AG09319 (cell line): ENCODE data around the gene MYL6B.

Experiments
- DNase-seq: peaks from one replicate; pipeline ENCODE4 v3.0.0-alpha.2; 2010; ENCODE audit warnings: low read depth; ENCODE audit errors: extremely low read depth
- TF ChIP-seq, protein P1 (sequence below): IDR thresholded peaks from 2 replicates; pipeline ENCODE4 v1.5.1; 2011; ENCODE audit warnings: low read depth, mild to moderate bottlenecking, inconsistent platforms, low read length, moderate library complexity

Gene MYL6B

DNA sequence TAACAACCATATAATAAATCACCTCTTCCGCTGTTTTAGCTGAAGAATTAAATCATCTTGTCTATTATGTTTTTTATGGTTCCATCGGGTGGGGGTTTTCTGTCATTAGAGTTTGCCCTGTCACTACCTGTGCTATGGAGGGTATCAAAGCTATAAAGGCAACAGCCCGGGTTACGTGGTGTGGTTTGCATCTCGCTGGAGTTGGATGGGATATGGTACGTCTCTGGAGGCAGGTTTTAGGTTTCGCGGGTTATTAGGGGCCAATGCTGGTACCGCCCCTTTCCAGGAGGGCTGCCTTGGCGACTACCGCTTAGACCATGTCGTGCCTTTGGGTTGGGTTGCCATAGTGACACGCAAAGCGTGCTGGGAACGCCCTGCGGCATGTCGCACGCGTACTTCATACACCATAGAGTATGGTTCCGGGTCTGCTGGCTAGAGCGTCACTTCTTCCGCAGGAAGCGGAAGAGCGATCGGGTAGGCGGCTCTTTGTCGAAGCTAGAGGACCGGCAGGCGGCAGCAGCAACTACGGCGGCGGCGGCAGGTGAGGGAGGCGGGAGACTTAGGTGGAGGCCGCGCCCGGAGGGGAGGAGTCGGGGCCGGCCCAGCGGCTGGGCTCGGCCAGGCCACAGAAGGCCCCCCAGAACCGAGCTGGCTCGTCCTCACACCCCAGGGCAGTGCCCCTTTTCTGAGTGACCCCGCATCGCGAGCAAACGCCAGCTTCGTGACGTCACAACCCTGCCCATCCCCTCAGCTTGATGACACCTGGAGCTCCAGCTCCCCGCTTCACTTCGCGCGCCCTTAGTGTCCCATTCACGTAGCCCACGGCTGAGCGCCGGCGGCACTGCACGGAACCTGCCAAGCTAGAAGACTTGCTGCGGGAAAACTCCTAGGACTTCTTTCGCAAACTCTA lies 34.4 kb upstream of the MYL6B start, which contains the start of gene ZC3H10:
ZC3H10 (plus strand) TSS at position 489 of the 910 bp plus-strand sequence. CDS start 2,297 bp downstream, outside the sequence.
- TF ChIP-seq, protein P1, sequence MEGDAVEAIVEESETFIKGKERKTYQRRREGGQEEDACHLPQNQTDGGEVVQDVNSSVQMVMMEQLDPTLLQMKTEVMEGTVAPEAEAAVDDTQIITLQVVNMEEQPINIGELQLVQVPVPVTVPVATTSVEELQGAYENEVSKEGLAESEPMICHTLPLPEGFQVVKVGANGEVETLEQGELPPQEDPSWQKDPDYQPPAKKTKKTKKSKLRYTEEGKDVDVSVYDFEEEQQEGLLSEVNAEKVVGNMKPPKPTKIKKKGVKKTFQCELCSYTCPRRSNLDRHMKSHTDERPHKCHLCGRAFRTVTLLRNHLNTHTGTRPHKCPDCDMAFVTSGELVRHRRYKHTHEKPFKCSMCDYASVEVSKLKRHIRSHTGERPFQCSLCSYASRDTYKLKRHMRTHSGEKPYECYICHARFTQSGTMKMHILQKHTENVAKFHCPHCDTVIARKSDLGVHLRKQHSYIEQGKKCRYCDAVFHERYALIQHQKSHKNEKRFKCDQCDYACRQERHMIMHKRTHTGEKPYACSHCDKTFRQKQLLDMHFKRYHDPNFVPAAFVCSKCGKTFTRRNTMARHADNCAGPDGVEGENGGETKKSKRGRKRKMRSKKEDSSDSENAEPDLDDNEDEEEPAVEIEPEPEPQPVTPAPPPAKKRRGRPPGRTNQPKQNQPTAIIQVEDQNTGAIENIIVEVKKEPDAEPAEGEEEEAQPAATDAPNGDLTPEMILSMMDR = peak; percentile 55
- peak; percentile 99 for DNase-seq

DNA sequence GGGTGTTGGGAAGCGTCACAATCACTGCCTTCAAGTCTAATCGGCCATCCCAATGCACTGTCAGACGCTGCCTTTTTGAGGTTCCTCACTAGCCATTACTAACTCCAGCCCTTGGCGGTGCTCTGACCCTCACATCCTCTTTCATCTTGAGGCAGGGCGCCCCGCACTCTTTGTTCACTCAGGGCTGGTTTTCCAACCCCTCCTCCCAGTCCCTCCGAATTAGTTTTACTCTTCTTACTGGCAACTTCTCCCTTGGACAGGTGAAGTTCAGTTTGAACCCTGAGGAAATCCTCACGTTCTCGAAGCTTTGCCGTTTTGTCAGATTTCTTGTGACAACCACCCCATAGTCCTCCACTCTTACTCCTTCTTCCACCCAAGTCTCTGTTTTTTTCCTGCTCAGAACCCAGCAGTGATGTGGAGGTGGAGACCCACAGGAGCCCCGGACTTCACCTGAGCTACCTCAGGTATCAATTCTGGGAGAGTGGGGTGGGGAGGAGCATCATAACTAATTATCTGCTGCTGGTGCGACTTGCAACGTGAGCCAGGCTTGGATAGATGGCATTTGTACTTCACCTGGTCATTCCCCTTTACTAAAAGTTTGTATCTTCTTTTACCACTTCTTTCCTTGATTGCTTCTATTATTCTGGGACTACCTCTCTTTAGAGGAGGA lies 33.6 kb upstream of the MYL6B start:
- TF ChIP-seq, protein P1 = no peak
- DNase-seq = no peak

DNA sequence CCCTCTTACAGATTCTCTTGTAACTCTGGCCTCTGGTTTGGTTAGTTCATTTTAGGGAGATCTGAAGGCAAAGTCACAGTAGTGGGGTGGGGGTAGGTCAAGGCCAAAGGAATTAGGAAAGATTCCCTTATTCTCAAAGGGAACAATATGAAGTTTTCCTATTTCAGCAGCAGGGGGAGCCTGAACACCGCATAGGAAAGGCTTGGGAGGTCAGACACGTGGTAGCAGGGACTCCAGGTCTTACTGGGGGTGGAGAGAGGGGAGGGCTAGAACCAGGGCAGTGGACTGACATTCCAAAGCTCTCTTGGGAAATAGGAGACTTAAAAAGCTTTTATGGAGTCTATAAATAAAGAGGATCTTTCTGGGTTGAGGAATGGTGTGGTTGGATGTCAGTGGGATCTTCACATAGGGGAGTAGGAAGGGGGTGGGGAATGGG lies 33.0 kb upstream of the MYL6B start:
- TF ChIP-seq, protein P1 = peak; percentile 74
- peak; percentile 81 for DNase-seq

DNA sequence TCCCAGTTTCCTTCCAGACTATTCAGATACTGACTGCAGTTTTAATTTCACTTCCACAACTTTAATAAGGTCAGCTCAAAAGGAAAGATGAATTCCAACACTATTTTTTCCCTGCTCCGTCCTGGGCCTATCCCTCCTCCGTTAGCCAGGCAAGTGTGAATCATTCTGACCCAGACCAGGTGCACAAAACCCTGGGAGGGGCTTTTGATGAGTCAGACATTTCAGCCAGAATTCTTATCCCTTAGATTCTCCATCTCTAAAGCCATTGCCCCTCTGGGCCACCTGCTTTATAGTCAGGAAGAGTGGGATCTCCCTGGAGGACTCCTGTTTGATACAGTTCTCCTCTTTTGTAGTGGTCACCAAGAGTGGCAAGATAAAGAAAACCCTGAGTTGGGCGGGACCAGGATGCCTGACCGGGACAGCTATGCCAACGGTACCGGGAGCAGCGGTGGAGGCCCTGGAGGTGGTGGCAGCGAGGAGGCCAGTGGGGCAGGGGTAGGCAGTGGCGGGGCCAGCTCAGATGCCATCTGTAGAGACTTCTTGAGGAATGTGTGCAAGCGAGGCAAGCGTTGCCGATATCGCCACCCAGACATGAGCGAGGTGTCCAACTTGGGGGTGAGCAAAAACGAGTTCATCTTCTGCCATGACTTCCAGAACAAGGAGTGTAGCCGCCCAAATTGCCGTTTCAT lies 32.1 kb upstream of the MYL6B start:
- TF ChIP-seq, protein P1 = no peak
- no peak for DNase-seq

DNA sequence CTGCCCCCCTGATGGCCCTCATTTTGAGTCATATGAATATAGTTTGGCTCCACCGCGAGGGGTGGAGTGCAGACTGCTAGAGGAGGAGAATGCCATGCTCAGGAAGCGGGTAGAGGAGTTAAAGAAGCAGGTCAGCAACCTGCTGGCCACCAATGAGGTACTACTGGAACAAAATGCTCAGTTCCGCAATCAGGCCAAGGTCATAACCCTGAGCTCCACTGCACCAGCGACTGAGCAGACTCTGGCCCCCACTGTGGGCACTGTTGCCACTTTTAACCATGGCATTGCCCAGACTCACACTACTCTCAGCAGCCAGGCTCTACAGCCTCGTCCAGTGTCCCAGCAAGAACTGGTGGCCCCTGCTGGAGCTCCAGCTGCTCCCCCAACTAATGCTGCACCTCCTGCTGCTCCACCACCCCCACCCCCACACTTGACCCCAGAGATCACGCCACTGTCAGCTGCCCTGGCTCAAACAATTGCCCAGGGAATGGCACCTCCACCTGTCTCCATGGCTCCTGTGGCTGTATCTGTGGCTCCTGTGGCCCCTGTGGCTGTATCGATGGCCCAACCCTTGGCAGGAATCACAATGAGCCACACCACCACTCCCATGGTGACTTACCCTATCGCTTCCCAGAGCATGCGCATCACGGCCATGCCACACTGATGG lies 31.1 kb upstream of the MYL6B start:
- TF ChIP-seq, protein P1 = no peak
- no peak for DNase-seq

DNA sequence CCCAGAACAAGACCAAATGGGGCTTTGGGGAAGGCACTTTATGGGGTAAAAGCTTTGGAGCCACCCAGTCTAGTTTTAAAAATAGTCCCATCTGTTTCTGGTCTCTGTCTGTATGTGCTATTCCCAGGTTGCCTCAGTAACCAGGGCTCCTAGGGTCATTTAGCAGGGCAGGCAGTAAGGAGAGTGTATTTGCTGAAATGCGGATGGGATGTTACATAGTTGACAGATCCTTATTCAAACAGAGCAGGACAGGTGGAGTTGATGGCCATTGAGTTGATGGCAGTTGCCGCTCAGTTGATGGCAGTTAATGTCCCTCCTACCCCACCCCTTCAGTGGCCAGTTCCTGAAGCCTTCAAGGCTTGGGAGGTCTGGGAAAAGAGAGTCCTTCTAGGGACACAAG lies 29.8 kb upstream of the MYL6B start:
- TF ChIP-seq, protein P1 = no peak
- DNase-seq = no peak
